ENCODE results near the gene GABBR2. TPM values are rescaled to one million over a fixed set of nuclear protein-coding genes. Genes with fewer than 3 reads are reported as not detected.
"Not testable (repeated sequence)": the region's sequence is repeated elsewhere in the genome, so short reads cannot be mapped to it uniquely, and the experiment has no call there.

The GABBR2 gene
- polyA plus RNA-seq, 1 of the 3 experiments (the other 2 are of a cell fraction), result not detected

DNA sequence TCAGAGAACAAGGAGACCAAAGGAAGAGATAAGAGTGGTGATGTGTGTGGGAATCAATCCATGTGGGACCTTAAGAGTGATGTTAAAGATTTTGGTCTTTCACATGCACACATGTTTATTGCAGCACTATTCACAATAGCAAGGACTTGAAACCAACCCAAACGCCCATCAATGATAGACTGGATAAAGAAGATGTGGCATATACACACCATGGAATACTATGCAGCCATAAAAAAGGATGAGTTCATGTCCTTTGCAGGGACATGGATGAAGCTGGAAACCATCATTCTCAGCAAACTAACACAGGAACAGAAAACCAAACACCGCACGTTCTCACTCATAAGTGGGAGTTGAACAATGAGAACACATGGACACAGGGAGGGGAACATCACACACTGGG is 53.3 kb downstream of the GABBR2 start:
- H3K4me2 ChIP-seq; H2AFZ ChIP-seq (ENCODE audit: low read depth); H3F3A ChIP-seq (replicated peaks; ENCODE audit: insufficient read depth); CTCF ChIA-PET; H3K27ac ChIP-seq (ENCODE audit: low read depth in 2 of 2, low read length in 1 of 2); H3K9me3 ChIP-seq; POLR2A ChIA-PET; H3K36me3 ChIP-seq (replicated peaks in 1 of 2; ENCODE audit: control insufficient read depth in 1 of 2, insufficient read depth in 2 of 2, low read length in 1 of 2); H3K4me3 ChIP-seq (ENCODE audit: low read depth in 2 of 2, low read length in 1 of 2); H3K79me2 ChIP-seq (ENCODE audit: insufficient read depth); H3K9me2 ChIP-seq; H4K20me1 ChIP-seq (ENCODE audit: insufficient read depth); H3K4me1 ChIP-seq (ENCODE audit: control insufficient read depth in 1 of 2, insufficient read depth in 2 of 2, low read depth in 1 of 2, low read length in 1 of 2); H3K9ac ChIP-seq; DNase-seq: not testable (repeated sequence)
- peaks cover 18% of the 10 kb centered on the region; the same call in 1 of the 2 replicates for H3K27me3 ChIP-seq (ENCODE audit: insufficient read depth)
- 14% methylated on average over 1 of the region's 3 CpGs for WGBS (ENCODE audit: low lambda C conversion rate)

DNA sequence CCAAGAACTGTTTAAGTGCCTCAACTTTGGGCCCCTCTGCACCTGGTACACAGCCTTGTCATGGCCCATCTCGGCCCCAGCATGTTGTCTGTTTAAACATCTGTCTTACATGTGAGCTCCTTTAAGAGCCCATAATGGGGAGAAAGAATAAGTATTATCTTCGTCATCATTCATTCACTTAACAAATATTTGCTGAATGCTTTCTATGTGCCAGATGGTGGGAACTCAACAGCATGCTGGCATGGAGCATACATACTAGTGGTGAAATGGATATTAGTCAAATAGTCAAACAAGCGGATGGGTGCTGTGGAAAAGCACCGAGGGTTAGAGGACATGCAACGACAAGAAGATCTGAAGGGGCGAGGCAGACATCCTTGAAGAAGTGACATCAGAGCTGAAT is 54.5 kb downstream of the GABBR2 start:
- Histone ChIP-seq H3K9me3 (no peaks in the 10 kb centered on the region), H3K79me2 (ENCODE audit: insufficient read depth) (no peaks in the 10 kb centered on the region), H3K27me3 (ENCODE audit: insufficient read depth) (peaks cover 18% of the 10 kb centered on the region; the same call in 1 of the 2 replicates), H4K20me1 (ENCODE audit: insufficient read depth) (no peaks in the 10 kb centered on the region), H3K4me2 (no peak overlapping the region), H3K4me1 (ENCODE audit: control insufficient read depth in 1 of 2, insufficient read depth in 2 of 2, low read depth in 1 of 2, low read length in 1 of 2) (no peaks in the 10 kb centered on the region), H3K9ac (no peak overlapping the region), H3K9me2 (no peaks in the 10 kb centered on the region), H3F3A (replicated peaks; ENCODE audit: insufficient read depth) (no peaks in the 10 kb centered on the region), H3K27ac (ENCODE audit: low read depth in 2 of 2, low read length in 1 of 2) (no peak overlapping the region), H3K4me3 (ENCODE audit: low read depth in 2 of 2, low read length in 1 of 2) (no peak overlapping the region), H3K36me3 (replicated peaks in 1 of 2; ENCODE audit: control insufficient read depth in 1 of 2, insufficient read depth in 2 of 2, low read length in 1 of 2) (no peaks in the 10 kb centered on the region), H2AFZ (ENCODE audit: low read depth) (no peak overlapping the region)
- ChIA-PET CTCF (no interaction called here), POLR2A (no interaction called here)
- DNase-seq, result no peak
- TF ChIP-seq TEAD4 (IDR thresholded peaks at IDR 0.05; ENCODE audit: borderline replicate concordance, insufficient read depth) (no peak), POLR2AphosphoS5 (IDR thresholded peaks at IDR 0.05; ENCODE audit: low read depth, low read length) (no peak), CHD2 (IDR thresholded peaks at IDR 0.05; ENCODE audit: low read length, partially characterized antibody) (no peak), FOXJ3 (CRISPR knock-in tag; IDR thresholded peaks at IDR 0.05) (no peak), TAF1 (IDR thresholded peaks at IDR 0.05; ENCODE audit: borderline replicate concordance, low read depth, low read length) (no peak), NRF1 (IDR thresholded peaks at IDR 0.05; ENCODE audit: low read depth, low read length) (no peak)
- TF ChIP-seq, protein P1, sequence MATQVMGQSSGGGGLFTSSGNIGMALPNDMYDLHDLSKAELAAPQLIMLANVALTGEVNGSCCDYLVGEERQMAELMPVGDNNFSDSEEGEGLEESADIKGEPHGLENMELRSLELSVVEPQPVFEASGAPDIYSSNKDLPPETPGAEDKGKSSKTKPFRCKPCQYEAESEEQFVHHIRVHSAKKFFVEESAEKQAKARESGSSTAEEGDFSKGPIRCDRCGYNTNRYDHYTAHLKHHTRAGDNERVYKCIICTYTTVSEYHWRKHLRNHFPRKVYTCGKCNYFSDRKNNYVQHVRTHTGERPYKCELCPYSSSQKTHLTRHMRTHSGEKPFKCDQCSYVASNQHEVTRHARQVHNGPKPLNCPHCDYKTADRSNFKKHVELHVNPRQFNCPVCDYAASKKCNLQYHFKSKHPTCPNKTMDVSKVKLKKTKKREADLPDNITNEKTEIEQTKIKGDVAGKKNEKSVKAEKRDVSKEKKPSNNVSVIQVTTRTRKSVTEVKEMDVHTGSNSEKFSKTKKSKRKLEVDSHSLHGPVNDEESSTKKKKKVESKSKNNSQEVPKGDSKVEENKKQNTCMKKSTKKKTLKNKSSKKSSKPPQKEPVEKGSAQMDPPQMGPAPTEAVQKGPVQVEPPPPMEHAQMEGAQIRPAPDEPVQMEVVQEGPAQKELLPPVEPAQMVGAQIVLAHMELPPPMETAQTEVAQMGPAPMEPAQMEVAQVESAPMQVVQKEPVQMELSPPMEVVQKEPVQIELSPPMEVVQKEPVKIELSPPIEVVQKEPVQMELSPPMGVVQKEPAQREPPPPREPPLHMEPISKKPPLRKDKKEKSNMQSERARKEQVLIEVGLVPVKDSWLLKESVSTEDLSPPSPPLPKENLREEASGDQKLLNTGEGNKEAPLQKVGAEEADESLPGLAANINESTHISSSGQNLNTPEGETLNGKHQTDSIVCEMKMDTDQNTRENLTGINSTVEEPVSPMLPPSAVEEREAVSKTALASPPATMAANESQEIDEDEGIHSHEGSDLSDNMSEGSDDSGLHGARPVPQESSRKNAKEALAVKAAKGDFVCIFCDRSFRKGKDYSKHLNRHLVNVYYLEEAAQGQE (IDR thresholded peaks at IDR 0.05; ENCODE audit: low read depth, low read length), result no peak
- TF ChIP-seq, protein P2, sequence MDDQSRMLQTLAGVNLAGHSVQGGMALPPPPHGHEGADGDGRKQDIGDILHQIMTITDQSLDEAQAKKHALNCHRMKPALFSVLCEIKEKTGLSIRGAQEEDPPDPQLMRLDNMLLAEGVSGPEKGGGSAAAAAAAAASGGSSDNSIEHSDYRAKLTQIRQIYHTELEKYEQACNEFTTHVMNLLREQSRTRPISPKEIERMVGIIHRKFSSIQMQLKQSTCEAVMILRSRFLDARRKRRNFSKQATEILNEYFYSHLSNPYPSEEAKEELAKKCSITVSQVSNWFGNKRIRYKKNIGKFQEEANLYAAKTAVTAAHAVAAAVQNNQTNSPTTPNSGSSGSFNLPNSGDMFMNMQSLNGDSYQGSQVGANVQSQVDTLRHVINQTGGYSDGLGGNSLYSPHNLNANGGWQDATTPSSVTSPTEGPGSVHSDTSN (IDR thresholded peaks at IDR 0.05), result no peak
- TF ChIP-seq, protein P3, sequence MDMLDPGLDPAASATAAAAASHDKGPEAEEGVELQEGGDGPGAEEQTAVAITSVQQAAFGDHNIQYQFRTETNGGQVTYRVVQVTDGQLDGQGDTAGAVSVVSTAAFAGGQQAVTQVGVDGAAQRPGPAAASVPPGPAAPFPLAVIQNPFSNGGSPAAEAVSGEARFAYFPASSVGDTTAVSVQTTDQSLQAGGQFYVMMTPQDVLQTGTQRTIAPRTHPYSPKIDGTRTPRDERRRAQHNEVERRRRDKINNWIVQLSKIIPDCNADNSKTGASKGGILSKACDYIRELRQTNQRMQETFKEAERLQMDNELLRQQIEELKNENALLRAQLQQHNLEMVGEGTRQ (IDR thresholded peaks at IDR 0.05; ENCODE audit: borderline replicate concordance, low read depth, low read length), result no peak
- TF ChIP-seq, protein P4, sequence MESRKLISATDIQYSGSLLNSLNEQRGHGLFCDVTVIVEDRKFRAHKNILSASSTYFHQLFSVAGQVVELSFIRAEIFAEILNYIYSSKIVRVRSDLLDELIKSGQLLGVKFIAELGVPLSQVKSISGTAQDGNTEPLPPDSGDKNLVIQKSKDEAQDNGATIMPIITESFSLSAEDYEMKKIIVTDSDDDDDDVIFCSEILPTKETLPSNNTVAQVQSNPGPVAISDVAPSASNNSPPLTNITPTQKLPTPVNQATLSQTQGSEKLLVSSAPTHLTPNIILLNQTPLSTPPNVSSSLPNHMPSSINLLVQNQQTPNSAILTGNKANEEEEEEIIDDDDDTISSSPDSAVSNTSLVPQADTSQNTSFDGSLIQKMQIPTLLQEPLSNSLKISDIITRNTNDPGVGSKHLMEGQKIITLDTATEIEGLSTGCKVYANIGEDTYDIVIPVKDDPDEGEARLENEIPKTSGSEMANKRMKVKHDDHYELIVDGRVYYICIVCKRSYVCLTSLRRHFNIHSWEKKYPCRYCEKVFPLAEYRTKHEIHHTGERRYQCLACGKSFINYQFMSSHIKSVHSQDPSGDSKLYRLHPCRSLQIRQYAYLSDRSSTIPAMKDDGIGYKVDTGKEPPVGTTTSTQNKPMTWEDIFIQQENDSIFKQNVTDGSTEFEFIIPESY (IDR thresholded peaks at IDR 0.05; ENCODE audit: borderline replicate concordance, low read depth), result no peak
- TF ChIP-seq, protein P5, sequence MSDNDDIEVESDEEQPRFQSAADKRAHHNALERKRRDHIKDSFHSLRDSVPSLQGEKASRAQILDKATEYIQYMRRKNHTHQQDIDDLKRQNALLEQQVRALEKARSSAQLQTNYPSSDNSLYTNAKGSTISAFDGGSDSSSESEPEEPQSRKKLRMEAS (IDR thresholded peaks at IDR 0.05; ENCODE audit: low read depth), result no peak
- 54% methylated on average over 6 of the region's 6 CpGs for WGBS (ENCODE audit: low lambda C conversion rate)
